ENCODE results near the gene TEKT2.

GRCh38 chr1:36092798-36093185, 8.9 kb downstream of the TEKT2 start:
- TF ChIP-seq CTCF (IDR thresholded peaks at IDR 0.05) (no peak), POLR2A (IDR thresholded peaks at IDR 0.05) (no peak)
